Measurements from ENCODE around the gene PRDM15.

Gene PRDM15

GRCh38 chr21:41885341-41886024 lies 6.3 kb upstream of the PRDM15 start:
- peak; percentile 45 for DNase-seq

DNA sequence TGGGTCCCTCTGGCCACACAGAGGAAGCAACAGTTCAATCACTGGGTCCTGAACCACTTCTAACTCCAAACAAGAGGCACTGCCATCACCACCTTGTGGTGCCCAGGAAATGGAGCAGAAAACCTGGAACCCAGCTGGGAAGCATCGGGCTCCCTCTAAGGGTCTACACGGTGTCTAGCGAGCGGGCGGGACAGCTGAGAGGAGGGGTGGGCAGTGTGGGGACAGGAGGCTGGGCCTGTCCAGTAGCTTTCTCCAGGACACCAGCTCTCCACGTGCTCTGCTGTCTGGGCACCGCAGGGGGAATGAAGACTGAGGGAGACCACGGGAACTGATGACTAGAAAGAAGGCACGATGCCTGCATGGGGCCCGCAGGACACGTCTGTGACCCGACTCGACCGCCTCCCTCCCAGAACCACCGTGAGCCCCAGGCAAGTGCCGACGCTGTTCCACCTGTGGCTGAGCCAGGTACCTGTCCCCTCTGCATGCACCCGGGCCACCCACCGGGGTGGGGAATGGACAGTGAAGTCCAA lies 5.4 kb upstream of the PRDM15 start:
- DNase-seq: no peak

DNA sequence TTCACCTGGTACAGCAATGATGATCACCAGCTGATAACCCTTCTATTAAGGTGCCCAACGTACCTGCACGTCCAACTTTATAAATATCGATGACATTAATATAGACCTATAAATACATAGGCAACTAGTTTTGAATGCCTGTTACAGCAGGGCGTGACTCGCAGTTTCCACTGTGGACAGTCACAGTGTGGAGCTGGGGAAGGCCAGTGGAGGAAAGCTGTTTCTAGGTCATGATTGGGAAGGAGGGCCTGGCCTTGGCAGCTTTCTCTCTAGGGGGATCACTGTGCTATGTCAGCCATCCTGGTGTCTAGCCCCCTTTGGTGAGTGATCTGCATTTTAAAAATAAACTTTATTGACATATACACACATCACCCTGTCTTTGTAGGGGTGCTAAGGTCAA lies 4.4 kb upstream of the PRDM15 start:
- DNase-seq: no peak

DNA sequence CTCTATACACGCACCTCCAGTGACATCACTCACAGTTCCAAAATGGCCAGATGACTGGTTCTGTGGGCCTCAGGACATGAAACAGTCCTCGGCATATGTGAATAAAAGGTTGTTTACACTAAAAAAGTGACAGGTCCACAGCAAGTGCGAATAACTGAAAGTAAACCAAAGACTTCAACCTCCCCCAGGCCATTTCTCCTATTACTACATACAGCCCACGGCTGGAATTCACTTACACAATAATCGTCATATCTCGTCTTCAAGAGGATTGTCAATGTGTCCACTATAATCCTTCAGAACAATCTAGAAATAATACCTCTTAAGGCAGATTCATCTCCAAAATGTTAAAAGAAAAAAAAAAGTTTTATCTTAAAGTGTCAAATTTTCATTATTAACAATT lies 1.9 kb upstream of the PRDM15 start:
- DNase-seq: no peak

DNA sequence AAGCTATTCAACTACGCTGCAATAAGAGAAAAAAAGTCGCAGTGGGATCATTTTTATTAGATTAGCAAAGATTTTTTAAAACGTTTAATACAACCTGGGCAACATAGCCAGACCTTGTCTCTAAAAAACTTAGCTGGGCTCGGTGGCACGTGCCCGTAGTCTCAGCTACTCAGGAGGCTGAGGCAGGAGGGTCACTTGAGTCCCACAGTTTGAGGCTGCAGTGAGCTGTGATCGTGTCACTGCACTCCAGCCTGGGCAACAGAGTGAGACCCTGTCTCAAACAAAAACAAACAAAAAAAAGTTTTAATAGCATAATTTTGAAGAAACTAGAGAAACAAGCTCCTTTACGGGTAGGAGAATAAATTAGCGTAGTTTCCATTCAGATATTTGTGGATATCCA lies 1.0 kb upstream of the PRDM15 start:
- no peak for DNase-seq

GRCh38 chr21:41878831-41879189 lies 334 bp downstream of the PRDM15 start:
- peak; percentile 93 for DNase-seq

- peak; percentile 73 for DNase-seq
Measured at GRCh38 chr21:41877901-41878830, 978 bp downstream of the PRDM15 start.

DNA sequence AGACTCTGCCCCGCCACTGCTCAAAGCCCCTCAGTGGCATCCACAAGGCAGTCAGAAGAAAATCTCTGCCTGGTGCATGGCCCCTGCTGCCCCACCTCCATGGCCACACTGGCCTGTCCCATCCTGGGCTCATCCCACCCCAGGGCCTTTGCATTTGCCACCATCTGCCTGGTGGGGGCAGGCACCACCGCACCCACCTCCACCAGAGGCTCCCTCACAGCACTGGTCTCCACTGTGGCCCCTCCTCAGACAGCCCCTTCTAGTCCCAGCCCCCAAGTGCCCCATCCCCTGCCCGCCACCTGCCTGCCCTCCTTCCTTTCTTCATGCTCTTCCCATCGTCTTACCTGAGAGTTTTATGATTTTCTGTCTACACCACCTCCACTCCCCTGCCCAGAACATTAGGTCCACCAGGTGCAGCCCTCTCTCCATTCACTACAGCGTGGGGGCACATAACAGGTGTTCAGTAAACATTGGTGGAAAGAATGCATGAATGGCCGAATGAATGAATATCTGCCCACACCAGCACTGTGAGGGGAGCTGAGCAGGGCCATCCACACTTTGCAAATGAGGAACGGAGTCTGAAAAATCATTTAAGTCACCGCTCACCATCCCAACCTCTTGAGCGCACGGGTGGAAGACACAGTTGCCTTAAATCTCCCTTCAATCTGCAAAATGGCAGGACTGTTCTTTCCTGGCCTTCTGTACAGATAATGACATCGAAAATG lies 2.1 kb downstream of the PRDM15 start:
- no peak for DNase-seq

DNA sequence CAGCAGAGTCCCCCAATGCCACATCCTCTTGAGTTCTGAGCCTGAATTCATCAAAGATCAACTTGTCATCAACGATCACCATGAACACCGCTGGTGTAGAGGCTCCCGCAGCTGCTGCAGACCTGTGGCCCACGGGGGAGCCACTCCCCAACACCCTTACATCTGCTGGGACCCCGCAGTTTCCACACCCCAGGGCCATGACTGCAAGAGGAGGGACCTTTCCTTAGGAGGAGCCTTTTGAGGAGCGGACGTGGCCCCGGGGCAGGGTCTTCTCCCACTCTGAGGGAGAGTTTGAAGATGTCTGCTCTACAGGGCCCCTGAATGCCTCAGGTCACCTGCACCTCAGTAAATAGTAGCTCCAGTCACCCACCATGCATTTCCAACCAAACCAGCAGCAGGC lies 2.7 kb downstream of the PRDM15 start:
- no peak for DNase-seq

DNA sequence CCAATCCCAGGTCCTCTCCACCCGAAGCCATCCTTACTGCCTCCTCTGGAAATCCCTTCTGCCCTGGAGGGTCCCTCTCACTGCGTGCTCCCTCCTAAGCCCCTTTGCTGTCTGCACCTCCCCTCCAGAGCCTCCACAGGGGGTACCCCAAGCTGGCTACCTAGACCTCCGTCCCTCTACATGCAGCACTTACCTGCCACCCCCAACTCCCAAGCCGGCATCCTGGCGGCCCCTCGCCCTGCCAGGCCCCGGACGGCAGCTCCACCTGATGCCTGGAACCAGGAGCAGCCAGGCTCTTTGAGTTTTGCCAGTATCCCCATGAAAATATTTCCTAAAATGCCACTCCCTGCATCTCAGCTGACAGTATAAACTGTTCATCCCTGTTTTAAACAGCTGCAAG lies 4.1 kb downstream of the PRDM15 start:
- DNase-seq: no peak

- DNase-seq: no peak
Measured at GRCh38 chr21:41874611-41875010, 4.5 kb downstream of the PRDM15 start.

GRCh38 chr21:41873426-41873825 lies 5.7 kb downstream of the PRDM15 start:
- DNase-seq: no peak

DNA sequence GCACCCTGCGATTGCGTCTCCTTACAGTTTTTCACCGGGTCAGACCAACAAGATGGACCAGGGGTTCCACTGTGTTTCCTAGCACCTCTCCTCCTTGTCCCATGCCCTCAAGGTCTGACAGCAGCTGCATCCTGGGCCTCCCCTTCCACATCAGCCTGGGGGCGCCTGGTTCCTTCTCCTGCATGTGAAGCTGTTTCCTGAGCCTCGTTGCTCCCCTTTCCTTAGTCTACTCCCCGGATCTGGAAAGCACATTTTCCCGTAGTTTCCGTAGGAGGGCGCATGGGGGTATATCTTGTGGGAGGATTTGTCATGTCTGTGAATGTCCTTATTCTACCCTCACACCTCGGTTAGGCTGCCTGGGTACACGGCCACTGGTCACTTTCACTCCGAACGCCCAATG lies 6.1 kb downstream of the PRDM15 start:
- DNase-seq: no peak

GRCh38 chr21:41871293-41872030 lies 7.7 kb downstream of the PRDM15 start:
- DNase-seq: no peak

DNA sequence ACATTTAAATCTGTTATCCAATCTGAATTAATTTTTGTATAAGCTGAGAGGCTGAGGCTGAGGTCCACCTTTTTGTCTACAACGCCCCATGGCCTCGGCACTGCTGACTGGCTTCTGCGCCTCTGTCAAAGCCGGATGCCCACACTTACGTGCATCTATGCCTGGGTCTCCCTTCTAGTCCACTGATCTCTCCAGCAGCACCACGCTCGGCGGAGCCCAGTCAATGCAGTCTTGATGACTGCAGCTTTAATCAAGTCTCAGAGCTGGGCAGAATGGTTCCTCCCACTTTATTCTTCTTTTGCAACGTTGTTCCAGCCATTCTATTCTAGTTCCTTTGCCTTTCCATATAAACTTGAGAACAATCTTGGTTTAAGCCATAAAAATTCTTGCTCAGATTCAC lies 9.4 kb downstream of the PRDM15 start:
- DNase-seq: no peak

DNA sequence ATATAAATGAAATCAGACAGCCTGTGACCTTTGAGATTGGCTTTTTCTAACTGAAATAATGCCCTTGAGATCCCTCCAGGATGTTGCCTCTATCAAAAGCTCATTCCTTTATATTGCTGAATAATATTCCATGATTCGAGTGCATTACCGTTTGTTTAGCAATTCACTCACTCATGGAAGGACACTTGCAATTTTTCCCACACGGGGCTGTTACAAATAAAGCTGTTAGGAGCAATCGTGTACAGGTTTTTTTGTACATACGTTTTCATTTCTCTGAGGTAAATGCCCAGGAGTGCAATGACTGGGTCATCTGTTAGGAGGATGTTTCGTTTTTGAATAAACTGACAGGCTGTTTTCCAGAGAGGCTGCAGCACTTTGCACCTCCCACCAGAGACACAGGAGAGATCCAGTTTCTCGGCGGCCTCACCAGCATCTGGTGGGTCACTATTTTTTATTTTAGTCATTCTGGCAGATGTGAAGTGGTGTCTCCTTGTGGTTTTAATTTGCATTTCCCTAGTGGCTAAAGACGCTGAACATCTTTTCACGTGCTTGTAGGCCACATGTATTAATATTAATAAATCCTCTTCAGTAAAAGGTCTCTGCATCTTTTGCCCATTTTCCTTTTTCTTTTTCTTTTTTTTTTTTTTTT lies 11.0 kb downstream of the PRDM15 start:
- DNase-seq: no peak

DNA sequence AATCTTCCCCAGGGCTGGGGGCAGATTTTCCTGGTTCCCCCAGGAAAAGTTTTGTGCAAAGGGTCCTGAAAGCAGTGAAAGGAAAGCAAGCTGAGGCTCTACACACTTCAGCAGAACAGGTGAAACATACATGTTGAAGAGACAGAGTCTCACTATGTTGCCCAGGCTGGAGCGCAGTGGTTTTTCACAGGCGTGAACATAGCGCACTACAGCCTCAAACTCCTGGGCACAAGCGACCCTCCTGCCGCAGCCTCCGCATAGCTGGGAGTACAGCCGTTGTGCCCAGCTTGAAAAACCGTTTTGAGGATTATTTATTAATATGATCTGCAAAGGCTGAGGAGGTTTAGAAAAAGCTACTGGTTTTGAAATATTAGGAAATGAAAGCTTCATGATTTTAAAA lies 11.8 kb downstream of the PRDM15 start:
- no peak for DNase-seq

DNA sequence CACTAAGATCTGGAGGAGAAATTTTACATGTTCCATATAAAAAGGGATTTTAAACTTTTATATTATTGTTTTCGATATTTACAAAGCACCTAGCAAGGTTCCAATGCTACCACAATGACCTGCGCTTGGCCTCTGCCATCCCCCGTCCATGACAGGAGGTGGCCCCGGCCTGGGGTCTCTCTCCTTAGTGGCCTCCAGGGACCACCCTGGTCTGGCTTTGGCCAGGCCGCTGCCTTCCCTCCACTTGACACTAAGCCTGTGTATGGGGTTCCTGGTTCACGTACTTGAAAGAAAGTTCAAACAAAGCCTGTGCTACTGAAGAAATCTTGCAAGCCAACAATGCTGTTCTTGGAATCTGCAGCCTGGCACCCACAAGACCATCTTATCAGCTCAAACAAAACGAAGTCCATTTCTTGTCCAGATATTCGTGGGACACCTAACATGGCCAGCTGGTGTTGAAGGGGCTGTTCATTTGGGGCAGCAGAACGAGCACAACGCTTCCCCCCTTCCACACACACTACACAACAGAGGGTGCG lies 12.8 kb downstream of the PRDM15 start:
- DNase-seq: no peak

DNA sequence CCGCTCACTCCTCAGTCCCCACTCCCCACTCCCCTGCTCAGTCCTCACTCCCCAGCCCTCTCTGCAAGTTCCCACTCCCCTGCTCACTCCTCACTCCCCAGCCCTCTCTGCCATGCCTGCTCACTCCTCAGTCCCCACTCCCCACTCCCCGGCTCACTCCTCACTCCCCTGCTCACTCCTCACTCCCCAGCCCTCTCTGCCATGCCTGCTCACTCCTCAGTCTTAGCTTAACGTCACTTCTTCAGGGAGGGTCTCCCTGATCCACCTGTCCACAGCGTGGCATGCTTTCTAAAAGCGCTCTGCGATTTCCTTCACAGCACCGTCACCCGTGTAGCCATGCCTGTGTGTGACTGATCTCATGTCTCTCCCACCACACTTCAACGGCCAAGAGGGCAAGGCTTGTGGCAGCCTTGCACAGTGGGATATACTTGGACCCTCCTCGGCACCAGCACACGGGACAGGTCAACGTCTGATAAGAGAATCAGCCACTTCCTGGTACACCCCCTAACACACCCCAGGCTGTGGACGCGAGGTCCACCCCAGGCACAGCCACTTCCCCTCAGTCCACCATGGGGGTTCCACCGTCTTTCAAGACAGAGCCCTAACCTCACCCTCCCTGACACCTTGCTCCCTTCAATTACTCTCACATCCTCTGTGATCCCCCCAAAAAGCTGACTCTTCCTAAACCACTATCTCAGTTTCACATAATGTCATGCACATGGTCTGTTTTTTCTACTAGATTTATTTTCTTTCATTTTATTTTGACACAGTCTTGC lies 14.0 kb downstream of the PRDM15 start:
- peak; percentile 60 for DNase-seq

DNA sequence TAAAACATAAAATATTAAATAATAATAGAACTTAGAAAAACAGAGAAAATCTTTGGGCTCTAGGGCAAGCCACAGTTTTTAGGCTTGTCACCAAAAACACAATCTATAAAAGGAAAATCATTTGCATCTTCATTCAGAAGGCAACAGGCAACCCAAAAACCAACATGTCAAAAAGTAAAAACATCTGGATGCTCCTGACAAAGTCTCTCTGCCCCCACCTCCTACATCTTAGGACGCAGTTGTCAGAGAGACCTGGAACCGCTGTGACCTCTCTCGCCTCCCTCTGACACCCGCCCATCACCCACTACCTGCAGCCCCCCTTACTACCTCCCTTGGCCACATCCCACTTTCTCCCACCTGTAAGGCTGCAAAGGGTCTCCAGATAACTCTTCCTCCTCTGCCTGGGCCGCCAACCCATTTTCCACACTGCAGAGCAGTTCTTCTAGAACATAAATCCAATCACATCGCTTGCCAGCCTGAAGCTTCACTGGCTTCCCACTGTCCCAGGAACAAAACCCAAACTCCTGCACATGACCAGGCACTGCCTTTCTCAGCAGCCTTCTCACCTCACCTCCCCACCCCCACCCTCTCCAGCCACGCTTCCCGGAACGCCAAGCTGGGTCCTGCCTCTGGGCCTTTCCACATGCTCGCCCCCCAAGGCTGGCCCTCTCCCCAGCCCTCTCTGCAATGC lies 14.7 kb downstream of the PRDM15 start:
- DNase-seq: no peak

GRCh38 chr21:41863439-41863740 lies 15.8 kb downstream of the PRDM15 start:
- no peak for DNase-seq
